Gastroesophageal sphincter (tissue), 3 donors: Measurements from ENCODE around the gene NRXN3.

Experiments
- EP300 ChIP-seq: sonication (generic); formaldehyde crosslinking; IDR thresholded peaks from one replicate; pipeline ENCODE4 v1.6.1; 2017; ENCODE audit warnings: antibody characterized with exemption, mild to moderate bottlenecking
- POLR2A ChIP-seq, 2 donors: fragments of 450-650 bp; IDR thresholded peaks; one replicate each; pipeline ENCODE4 v1.6.1; 2017; ENCODE audit warnings: antibody characterized with exemption in 2 of 2, mild to moderate bottlenecking in 2 of 2, moderate library complexity in 1 of 2
- POLR2AphosphoS5 ChIP-seq: sonication (generic); formaldehyde crosslinking; IDR thresholded peaks from one replicate; pipeline ENCODE4 v1.6.1; 2017; ENCODE audit warnings: antibody characterized with exemption
- TF ChIP-seq, protein P1 (sequence below), 4 experiments: fragments of 200-600 bp in 2 of 4; fragments of 450-650 bp in 2 of 4; sonication (generic) in 1 of 4; IDR thresholded peaks; one replicate each; pipeline ENCODE4 v1.5.1; 2017 to 2019; ENCODE audit warnings: antibody characterized with exemption in 4 of 4, mild to moderate bottlenecking in 2 of 4, moderate library complexity in 2 of 4

DNA sequence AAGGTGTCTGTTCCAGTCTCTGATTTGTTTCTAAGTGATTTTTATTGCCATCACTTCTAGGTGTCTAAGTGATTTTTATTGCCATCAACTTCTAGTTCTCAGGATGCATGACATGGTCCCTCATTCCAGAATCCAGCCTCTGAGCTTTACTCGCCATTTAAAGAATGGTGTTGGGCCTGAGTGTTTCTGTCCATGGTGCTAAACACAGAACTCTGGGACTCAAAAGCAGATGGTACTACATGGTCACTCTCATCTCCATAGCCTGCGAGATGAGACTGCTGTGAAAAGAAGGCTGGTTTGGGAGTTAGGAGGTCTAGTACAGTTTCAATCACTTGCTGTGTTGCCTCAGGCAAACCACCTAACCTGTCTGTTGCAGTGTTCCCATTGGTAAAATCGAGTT, 276.6 kb downstream of the NRXN3 start:
- TF ChIP-seq POLR2AphosphoS5 (no peak), POLR2A (IDR thresholded peaks at IDR 0.05) (no peak), EP300 (no peak)
- TF ChIP-seq, protein P1, sequence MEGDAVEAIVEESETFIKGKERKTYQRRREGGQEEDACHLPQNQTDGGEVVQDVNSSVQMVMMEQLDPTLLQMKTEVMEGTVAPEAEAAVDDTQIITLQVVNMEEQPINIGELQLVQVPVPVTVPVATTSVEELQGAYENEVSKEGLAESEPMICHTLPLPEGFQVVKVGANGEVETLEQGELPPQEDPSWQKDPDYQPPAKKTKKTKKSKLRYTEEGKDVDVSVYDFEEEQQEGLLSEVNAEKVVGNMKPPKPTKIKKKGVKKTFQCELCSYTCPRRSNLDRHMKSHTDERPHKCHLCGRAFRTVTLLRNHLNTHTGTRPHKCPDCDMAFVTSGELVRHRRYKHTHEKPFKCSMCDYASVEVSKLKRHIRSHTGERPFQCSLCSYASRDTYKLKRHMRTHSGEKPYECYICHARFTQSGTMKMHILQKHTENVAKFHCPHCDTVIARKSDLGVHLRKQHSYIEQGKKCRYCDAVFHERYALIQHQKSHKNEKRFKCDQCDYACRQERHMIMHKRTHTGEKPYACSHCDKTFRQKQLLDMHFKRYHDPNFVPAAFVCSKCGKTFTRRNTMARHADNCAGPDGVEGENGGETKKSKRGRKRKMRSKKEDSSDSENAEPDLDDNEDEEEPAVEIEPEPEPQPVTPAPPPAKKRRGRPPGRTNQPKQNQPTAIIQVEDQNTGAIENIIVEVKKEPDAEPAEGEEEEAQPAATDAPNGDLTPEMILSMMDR (IDR thresholded peaks at IDR 0.05) = no peak
